Measurements from ENCODE around the gene TOPBP1.
"Not testable (repeated sequence)": the region's sequence is repeated elsewhere in the genome, so short reads cannot be mapped to it uniquely, and the experiment has no call there.

TOPBP1 gene

GRCh38 chr3:133568294-133569014, 93.3 kb downstream of the TOPBP1 start:
- no peak for DNase-seq

DNA sequence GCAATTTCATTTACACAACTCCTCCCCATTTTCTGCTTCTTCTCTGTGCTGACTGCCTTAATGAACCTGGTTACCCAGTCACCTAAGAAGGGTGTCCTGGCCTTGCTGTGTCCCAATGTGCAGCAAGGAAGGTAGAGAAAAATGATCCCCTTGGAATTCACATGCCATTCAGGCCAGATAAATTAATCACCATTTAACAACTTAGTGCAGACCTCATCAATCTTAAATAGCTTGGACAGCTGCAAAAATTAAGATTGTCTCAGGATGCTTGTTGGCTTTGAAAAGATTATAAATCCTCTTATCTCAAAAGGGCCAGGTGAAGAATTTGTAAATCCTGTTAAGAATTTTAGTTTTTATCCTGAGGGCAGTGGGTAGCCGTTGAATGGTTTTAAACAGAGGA, 97.9 kb downstream of the TOPBP1 start:
- DNase-seq, result no peak

- DNase-seq, result no peak
These were observed 98.6 kb downstream of the TOPBP1 start for GRCh38 chr3:133563186-133563591.

DNA sequence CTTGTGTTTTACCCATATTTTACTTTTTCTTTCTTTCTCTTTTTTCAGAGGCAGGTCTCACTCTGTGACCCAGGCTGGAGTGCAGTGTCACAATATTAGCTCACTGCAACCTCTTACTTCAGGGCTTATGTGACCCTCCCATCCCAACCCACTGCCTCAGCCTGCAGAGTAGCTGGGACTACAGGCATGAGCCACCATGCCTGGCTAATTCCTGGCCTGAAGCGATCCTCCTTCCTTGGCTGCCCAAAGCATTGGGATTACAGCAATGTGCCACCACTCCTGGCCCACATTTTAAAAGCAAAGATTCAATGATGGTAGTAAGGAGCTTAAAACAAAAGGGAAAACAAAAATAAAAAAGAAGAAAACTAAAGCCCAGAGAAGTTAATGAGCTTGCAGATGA, 99.4 kb downstream of the TOPBP1 start:
- no peak for DNase-seq

DNA sequence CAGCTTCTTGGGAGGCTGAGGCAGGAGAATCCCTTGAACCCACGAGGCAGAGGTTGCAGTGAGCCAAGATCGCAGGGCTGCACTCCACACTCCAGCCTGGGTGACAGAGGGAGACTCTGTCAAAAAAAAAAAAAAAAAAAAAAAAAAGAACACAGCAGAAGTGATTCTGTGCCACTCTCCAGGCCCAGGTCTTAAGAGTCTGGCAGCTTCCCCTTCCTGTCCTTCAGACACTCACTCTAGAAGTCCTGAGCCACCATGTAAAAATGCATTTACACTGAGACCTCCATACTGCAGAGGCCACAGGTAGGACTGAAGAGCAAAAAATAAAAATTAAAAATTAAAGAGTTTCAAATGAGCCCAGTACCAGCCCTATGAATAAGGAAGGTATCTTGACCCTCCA, 100.1 kb downstream of the TOPBP1 start:
- DNase-seq, result no peak

DNA sequence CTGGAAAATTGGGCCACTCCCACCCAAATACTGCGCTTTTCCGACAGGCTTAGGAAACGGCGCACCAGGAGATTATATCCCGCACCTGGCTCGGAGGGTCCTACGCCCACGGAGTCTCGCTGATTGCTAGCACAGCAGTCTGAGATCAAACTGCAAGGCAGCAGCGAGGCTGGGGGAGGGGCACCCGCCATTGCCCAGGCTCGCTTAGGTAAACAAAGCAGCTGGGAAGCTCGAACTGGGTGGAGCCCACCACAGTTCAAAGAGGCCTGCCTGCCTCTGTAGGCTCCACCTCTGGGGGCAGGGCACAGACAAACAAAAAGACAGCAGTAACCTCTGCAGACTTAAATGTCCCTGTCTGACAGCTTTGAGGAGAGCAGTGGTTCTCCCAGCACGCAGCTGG, 110.2 kb downstream of the TOPBP1 start:
- DNase-seq, result not testable (repeated sequence)
